Endodermal cell (in vitro differentiated cells): ENCODE measurements around the gene ATF4. TPM values are rescaled to one million over a fixed set of nuclear protein-coding genes. Genes with fewer than 3 reads are reported as not detected.

Experiments used
- DNase-seq: peaks from one replicate; pipeline ENCODE4 v3.0.0-alpha.2; 2017
- H3K27ac ChIP-seq: 2 replicates; pipeline ENCODE4 v1.5.1; 2013; ENCODE audit warnings: mild to moderate bottlenecking, low read depth, low read length, moderate library complexity
- H3K27me3 ChIP-seq: 2 replicates; pipeline ENCODE4 v1.6.1; 2013; ENCODE audit warnings: mild to moderate bottlenecking, low read length, moderate library complexity; ENCODE audit not compliant: insufficient read depth, control insufficient read depth, poor library complexity, severe bottlenecking
- H3K36me3 ChIP-seq: 2 replicates; pipeline ENCODE4 v1.7.0; 2013; ENCODE audit warnings: mild to moderate bottlenecking, low read length, moderate library complexity; ENCODE audit not compliant: control insufficient read depth, insufficient read depth
- H3K4me1 ChIP-seq: one replicate; pipeline ENCODE4 v1.7.0; 2013; ENCODE audit warnings: low read length; ENCODE audit not compliant: control insufficient read depth, insufficient read depth
- H3K4me3 ChIP-seq: 2 replicates; pipeline ENCODE4 v1.5.1; 2013; ENCODE audit warnings: mild to moderate bottlenecking, low read length, moderate library complexity
- H3K9ac ChIP-seq: 2 replicates; pipeline ENCODE4 v1.6.1; 2013; ENCODE audit warnings: mild to moderate bottlenecking, low read length, moderate library complexity; ENCODE audit not compliant: poor library complexity, severe bottlenecking; ENCODE audit errors: extremely low read depth
- H3K9me3 ChIP-seq: 2 replicates; pipeline ENCODE4 v1.6.1; 2013; ENCODE audit warnings: mild to moderate bottlenecking, low read length, moderate library complexity; ENCODE audit not compliant: control insufficient read depth
- H3K27ac Mint-ChIP-seq: 2 replicates; pipeline ENCODE4 v1.8.0; 2020; ENCODE audit warnings: mixed read lengths
- H3K27me3 Mint-ChIP-seq: 2 replicates; pipeline ENCODE4 v1.8.0; 2021; ENCODE audit warnings: mild to moderate bottlenecking, mixed read lengths; ENCODE audit not compliant: insufficient read depth
- H3K36me3 Mint-ChIP-seq: 2 replicates; pipeline ENCODE4 v1.8.0; 2020; ENCODE audit warnings: low read depth, mixed read lengths
- H3K4me1 Mint-ChIP-seq: 2 replicates; pipeline ENCODE4 v1.8.0; 2020; ENCODE audit warnings: mixed read lengths
- H3K4me3 Mint-ChIP-seq: 2 replicates; pipeline ENCODE4 v1.8.0; 2020; ENCODE audit warnings: mild to moderate bottlenecking, moderate library complexity, mixed read lengths
- H3K9me3 Mint-ChIP-seq: 2 replicates; pipeline ENCODE4 v1.8.0; 2020; ENCODE audit warnings: mild to moderate bottlenecking, mixed read lengths
- WGBS, 2 experiments: methylation state at CpG; one replicate each; pipeline versions ENCODE4 v1.1.5 to v1.1.7; 2013; ENCODE audit warnings: missing lambda C conversion rate in 2 of 2, mixed read lengths in 1 of 2; ENCODE audit not compliant: insufficient coverage in 1 of 2, insufficient read length in 1 of 2; 5-methylcytosine and 5-hydroxymethylcytosine counted together
- total RNA-seq, 2 donors: library from RNA; stranded (reverse); fragmentation: NEBNext Ultra II Directional in 1 of 2; extraction: Animal tissue kit (Norgen Biotek cat#: 25700) in 1 of 2; gene quantifications; 2 replicates in 1 of 2; 3 replicates in 1 of 2; pipeline ENCODE4 v1.2.1, GENCODE V29; 2021
- TF ChIP-seq, protein P1 (sequence below): fragments of 200-600 bp; sonication (generic); conservative IDR thresholded peaks from 2 replicates; pipeline ENCODE4 v1.5.0; 2021; ENCODE audit warnings: antibody characterized with exemption, mild to moderate bottlenecking

ATF4 gene
- total RNA-seq, 2 donors from 2014 or later = 335 to 341 TPM

DNA sequence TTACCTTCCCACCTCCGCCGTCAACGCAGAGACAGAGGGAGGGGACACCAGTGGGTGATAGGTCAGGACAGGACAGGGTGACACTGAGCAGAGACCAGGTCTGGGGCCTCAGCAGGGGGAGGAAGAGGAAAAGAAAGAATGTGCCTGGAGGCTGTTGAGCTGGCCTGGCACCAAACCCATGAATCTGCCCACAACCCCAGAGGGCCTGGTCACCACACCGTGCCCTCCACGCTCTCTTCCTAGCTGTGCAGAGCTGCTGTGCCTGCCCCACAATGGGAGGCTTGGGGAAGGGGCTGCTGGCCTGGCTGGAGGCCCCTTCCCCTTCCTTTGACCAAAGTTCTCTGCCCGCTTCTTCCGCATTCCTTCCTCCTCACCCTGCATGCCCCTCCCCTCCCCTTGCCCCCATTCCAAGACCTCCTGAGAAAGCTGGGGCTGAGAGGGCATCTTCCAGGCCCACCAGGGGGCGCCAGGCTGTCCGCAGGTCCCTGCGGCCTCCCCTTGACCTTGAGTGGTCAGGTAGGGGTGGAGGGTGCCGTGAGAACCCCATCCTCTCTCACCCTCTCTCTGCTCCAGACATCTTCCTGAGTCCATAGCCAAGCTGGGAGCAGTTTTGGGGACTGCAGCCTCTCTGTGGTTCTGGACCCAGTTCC, 39.2 kb downstream of the ATF4 start:
- Mint-ChIP-seq H3K4me3 (peak overlapping the region; percentile 53), H3K27me3 (peaks cover 50% of the 10 kb centered on the region), H3K4me1 (peaks cover 13% of the 10 kb centered on the region), H3K36me3 (no peaks in the 10 kb centered on the region), H3K9me3 (no peaks in the 10 kb centered on the region), H3K27ac (no peak overlapping the region)
- TF ChIP-seq, protein P1, sequence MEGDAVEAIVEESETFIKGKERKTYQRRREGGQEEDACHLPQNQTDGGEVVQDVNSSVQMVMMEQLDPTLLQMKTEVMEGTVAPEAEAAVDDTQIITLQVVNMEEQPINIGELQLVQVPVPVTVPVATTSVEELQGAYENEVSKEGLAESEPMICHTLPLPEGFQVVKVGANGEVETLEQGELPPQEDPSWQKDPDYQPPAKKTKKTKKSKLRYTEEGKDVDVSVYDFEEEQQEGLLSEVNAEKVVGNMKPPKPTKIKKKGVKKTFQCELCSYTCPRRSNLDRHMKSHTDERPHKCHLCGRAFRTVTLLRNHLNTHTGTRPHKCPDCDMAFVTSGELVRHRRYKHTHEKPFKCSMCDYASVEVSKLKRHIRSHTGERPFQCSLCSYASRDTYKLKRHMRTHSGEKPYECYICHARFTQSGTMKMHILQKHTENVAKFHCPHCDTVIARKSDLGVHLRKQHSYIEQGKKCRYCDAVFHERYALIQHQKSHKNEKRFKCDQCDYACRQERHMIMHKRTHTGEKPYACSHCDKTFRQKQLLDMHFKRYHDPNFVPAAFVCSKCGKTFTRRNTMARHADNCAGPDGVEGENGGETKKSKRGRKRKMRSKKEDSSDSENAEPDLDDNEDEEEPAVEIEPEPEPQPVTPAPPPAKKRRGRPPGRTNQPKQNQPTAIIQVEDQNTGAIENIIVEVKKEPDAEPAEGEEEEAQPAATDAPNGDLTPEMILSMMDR = peak; percentile 90
- peaks cover 51% of the 10 kb centered on the region for H3K27me3 ChIP-seq
- H3K4me1 ChIP-seq = peaks cover 3% of the 10 kb centered on the region
- no peaks in the 10 kb centered on the region for H3K36me3 ChIP-seq
- H3K9me3 ChIP-seq = no peaks in the 10 kb centered on the region
- DNase-seq = peak; percentile 90
- H3K9ac ChIP-seq = no peak overlapping the region
- WGBS, 2 experiments = 40 to 78% methylated on average over 2 to 11 of the region's 11 CpGs
- H3K4me3 ChIP-seq = no peak overlapping the region
- no peak overlapping the region for H3K27ac ChIP-seq

DNA sequence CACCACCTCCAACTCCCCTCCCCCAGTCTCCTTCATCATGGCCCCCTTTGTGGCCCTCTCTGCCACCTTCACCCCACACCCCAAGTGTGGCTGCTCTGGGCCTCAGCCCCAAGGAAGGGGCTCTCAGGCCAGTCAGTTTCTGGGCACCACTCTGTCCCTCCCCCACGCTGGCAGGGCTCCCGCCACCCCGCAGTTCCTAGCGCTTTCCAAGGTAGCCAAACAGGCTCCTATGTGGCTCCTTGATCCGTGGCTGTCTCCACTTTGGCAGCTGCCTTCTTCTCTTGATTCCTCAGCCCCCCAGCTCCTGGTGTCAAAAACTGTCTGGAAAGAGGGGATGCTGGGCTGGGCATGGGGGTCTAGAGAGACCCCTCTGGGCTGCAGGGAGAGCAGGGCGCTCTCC, 39.8 kb downstream of the ATF4 start:
- Histone ChIP-seq H3K27ac (no peak overlapping the region), H3K9me3 (no peaks in the 10 kb centered on the region), H3K36me3 (no peaks in the 10 kb centered on the region), H3K27me3 (peaks cover 51% of the 10 kb centered on the region), H3K4me1 (peaks cover 3% of the 10 kb centered on the region), H3K4me3 (no peak overlapping the region), H3K9ac (no peak overlapping the region)
- TF ChIP-seq, protein P1 = no peak
- no peak overlapping the region for H3K4me3 Mint-ChIP-seq
- WGBS, 2 experiments = 75% methylated on average over 6 of the region's 6 CpGs; no CpG with 5 or more reads in 1 of the 2 experiments
- no peaks in the 10 kb centered on the region for H3K9me3 Mint-ChIP-seq
- H3K36me3 Mint-ChIP-seq = no peaks in the 10 kb centered on the region
- H3K27ac Mint-ChIP-seq = no peak overlapping the region
- peaks cover 13% of the 10 kb centered on the region for H3K4me1 Mint-ChIP-seq
- peaks cover 49% of the 10 kb centered on the region for H3K27me3 Mint-ChIP-seq
- DNase-seq = no peak

DNA sequence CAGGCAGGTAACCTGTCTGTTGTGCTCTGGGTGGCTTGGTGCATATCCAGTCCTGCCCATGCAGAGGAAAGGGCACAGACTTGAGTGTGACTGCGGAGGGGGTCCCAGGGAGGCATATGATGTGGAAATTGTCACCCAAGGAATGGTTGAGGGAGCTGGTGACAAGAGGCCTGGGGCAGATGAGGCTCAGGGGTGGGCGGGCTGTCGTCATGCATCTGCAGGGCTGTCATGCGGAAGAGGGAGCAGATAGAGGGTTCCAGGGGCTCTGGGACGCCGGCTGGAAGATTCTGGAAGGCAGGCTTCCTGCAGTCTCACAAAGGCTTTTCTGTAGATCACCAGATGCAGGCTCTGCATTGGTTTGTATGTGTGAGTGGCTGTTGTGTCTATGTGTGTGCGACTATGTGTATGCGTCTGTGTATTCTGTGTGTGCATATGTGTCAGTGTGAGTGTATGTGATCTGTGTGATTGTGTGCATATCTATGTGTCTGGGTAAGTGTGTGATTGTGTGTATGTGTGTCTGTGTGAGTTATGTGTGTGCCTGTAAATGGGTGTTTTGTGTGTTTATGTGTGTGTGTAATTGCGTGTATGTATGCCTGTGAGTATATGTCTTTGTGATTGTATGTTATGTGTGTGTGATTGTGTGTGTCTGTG, 42.6 kb downstream of the ATF4 start:
- Mint-ChIP-seq H3K27me3 (peaks cover 32% of the 10 kb centered on the region), H3K9me3 (no peaks in the 10 kb centered on the region), H3K4me1 (peaks cover 6% of the 10 kb centered on the region), H3K36me3 (no peaks in the 10 kb centered on the region), H3K27ac (no peak overlapping the region), H3K4me3 (no peak overlapping the region)
- Histone ChIP-seq H3K9me3 (no peaks in the 10 kb centered on the region), H3K4me3 (no peak overlapping the region), H3K27ac (no peak overlapping the region), H3K36me3 (no peaks in the 10 kb centered on the region), H3K9ac (no peak overlapping the region), H3K27me3 (peaks cover 38% of the 10 kb centered on the region), H3K4me1 (peaks cover 3% of the 10 kb centered on the region)
- WGBS, 2 experiments = 82 to 84% methylated on average over 6 to 9 of the region's 9 CpGs
- DNase-seq = no peak
- TF ChIP-seq, protein P1 = no peak
